GM12865 (cell line): ENCODE data around the gene CENPO.
A peak's percentile ranks its signal among the peaks of the same experiment; 100 is the strongest.
"Not testable (repeated sequence)": the region's sequence is repeated elsewhere in the genome, so short reads cannot be mapped to it uniquely, and the experiment has no call there.

Experiments
- DNase-seq: peaks from one replicate; pipeline ENCODE4 v3.0.0; 2010; ENCODE audit warnings: low read depth
- H3K4me3 ChIP-seq: 2 replicates; pipeline ENCODE4 v1.5.1; 2011; ENCODE audit warnings: mild to moderate bottlenecking, low read depth, low read length, control low read depth
- CTCF ChIP-seq: IDR thresholded peaks from 2 replicates; pipeline ENCODE4 v1.5.1; 2011; ENCODE audit warnings: low read length, control low read depth, low read depth, inconsistent platforms; ENCODE audit not compliant: insufficient read depth; ENCODE audit errors: missing control alignments

The CENPO gene

GRCh38 chr2:24785671-24786321 lies 7.4 kb upstream of the CENPO start:
- no peak for TF ChIP-seq CTCF
- H3K4me3 ChIP-seq, result no peak overlapping the region
- peak; percentile 66 for DNase-seq

- no peak for TF ChIP-seq CTCF
- no peak for DNase-seq
- no peak overlapping the region for H3K4me3 ChIP-seq
Observed at GRCh38 chr2:24787532-24787931, 5.7 kb upstream of the CENPO start.

GRCh38 chr2:24788816-24789215 lies 4.4 kb upstream of the CENPO start:
- DNase-seq, result no peak
- TF ChIP-seq CTCF, result no peak
- no peak overlapping the region for H3K4me3 ChIP-seq

- no peak for TF ChIP-seq CTCF
- DNase-seq, result no peak
- H3K4me3 ChIP-seq, result no peak overlapping the region
Observed at GRCh38 chr2:24791452-24791851, 1.8 kb upstream of the CENPO start.

- peak overlapping the region; percentile 66 for H3K4me3 ChIP-seq
- no peak for DNase-seq
- TF ChIP-seq CTCF, result no peak
Observed at GRCh38 chr2:24792542-24792873, 717 bp upstream of the CENPO start.

GRCh38 chr2:24793761-24794435 lies 673 bp downstream of the CENPO start:
- TF ChIP-seq CTCF, result no peak
- peak; percentile 22 for DNase-seq
- H3K4me3 ChIP-seq, result peak overlapping the region; percentile 66

GRCh38 chr2:24797644-24798043 lies 4.4 kb downstream of the CENPO start:
- H3K4me3 ChIP-seq, result no peak overlapping the region
- TF ChIP-seq CTCF, result no peak
- no peak for DNase-seq

- not testable (repeated sequence) for H3K4me3 ChIP-seq, DNase-seq
Observed at GRCh38 chr2:24800487-24800886, 7.3 kb downstream of the CENPO start.

- not testable (repeated sequence) for H3K4me3 ChIP-seq, DNase-seq
Observed at GRCh38 chr2:24805811-24806660, 12.8 kb downstream of the CENPO start.
